AG09319 (cell line): ENCODE measurements around the gene PRLR.

Experiments used
- DNase-seq: peaks from one replicate; pipeline ENCODE4 v3.0.0-alpha.2; 2010; ENCODE audit warnings: low read depth; ENCODE audit errors: extremely low read depth
- TF ChIP-seq, protein P1 (sequence below): IDR thresholded peaks from 2 replicates; pipeline ENCODE4 v1.5.1; 2011; ENCODE audit warnings: low read depth, mild to moderate bottlenecking, inconsistent platforms, low read length, moderate library complexity

Gene PRLR

DNA sequence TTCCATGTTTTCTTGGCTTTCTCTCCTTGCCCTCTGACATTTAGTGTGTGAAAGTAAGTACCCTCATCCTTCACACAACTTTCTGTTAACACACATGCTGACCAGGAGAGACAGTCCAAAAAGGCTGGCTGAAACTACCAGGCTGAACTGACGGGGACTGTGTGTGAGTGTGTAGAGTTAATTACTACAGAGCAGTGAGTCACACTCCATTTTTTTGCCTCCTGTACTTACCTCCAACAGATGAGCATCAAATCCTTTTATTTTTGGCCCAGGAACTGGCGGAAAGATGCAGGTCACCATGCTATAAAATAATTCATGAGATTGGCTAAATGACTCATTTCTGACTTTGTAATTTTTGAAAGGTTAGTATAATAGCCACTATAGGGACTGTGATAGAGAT is 162.3 kb downstream of the PRLR start:
- TF ChIP-seq, protein P1, sequence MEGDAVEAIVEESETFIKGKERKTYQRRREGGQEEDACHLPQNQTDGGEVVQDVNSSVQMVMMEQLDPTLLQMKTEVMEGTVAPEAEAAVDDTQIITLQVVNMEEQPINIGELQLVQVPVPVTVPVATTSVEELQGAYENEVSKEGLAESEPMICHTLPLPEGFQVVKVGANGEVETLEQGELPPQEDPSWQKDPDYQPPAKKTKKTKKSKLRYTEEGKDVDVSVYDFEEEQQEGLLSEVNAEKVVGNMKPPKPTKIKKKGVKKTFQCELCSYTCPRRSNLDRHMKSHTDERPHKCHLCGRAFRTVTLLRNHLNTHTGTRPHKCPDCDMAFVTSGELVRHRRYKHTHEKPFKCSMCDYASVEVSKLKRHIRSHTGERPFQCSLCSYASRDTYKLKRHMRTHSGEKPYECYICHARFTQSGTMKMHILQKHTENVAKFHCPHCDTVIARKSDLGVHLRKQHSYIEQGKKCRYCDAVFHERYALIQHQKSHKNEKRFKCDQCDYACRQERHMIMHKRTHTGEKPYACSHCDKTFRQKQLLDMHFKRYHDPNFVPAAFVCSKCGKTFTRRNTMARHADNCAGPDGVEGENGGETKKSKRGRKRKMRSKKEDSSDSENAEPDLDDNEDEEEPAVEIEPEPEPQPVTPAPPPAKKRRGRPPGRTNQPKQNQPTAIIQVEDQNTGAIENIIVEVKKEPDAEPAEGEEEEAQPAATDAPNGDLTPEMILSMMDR, result no peak

DNA sequence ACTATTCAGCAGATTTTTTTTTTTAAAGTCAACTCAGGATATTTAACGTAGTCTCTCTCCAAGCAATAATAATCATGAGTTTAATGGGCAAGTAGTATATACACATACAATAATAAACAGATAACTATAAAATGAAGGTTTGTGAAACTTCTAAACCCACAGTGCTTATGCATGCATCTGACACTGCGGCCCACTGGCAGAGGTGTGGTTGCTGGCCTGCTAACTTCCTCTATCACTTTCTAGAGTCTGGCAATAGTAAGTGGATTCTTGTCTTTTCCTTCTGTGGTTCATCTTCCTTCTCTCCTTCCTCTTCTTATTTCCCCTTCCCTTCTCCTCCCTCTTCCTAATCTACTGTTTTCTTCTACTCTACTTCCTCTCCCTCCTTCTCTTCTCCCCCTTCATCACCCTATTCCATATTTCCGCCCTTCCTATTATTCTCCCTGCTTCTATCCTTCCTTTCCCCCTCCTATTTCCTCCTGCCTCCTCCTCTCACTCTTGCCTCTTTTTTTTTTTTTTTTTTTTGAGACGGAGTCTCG is 164.0 kb downstream of the PRLR start:
- DNase-seq, result no peak

More for the DNA sequence above, 162.3 kb downstream of the PRLR start:
- no peak for DNase-seq

DNA sequence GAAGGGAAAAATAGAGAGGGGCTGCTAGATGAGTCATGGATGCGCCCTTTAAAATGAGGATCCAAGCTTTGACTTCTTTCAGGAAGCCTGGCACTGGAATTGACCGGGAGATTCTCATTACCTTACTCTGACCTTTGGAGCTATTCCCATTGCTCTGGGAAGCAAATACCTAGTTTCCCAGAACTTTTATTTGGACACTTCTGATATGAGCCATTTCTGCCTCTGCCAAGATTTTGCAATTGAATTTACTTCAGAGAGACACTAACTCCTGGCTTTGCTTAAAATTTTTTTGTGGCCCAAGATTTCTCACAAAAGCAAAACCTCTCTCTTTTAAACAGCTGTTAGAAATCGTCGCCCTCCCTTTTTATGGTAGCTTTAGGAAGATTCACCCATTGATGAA is 166.9 kb downstream of the PRLR start:
- no peak for DNase-seq
- TF ChIP-seq, protein P1, result no peak

More for the DNA sequence above, 164.0 kb downstream of the PRLR start:
- TF ChIP-seq, protein P1, result no peak

DNA sequence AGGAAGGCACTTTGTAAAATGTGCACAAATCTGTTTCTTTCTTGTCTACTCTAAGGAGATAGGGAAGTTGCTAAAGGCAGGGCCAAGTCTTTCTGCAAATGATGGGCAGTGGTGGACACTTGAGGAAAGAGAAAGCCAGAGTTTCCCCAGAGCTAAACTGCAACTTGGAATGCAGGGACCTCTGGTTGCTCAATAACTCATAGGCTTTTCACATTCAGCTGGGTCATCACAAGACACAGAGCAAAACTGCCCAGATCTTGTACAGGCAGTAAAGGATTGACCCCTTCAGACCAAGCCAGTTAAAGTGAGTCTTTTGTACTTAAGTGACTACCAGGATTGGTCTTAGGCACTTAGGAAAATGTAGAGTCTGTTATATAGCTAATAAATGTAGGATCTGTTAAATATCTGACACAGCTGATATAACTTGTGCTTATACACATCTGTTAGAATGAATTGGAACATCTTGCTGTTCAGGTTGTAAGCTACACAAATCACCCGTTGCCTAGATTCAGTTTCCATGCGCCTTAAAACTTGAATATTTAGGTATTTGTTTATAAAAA is 169.0 kb downstream of the PRLR start:
- no peak for DNase-seq
- TF ChIP-seq, protein P1, result no peak

DNA sequence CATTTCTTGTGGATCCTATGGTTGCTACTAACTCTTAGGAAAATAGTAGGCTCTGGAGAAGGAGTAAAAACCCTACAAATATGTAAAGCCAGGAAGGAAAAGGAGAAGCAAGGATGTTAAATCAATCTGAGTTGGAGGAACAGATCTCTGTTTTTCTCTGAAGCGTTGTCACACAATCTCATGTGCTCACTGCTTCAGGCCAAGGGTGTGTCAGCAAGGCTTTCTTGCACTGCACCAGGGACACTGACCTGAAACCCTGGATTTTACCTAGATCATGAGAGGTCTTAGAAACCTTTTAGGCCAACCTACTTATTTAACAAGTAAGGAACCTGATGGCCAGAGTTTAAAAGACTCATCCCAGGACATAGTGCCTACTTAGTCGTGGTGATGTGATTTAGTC is 170.1 kb downstream of the PRLR start:
- TF ChIP-seq, protein P1, result no peak
- DNase-seq, result no peak

DNA sequence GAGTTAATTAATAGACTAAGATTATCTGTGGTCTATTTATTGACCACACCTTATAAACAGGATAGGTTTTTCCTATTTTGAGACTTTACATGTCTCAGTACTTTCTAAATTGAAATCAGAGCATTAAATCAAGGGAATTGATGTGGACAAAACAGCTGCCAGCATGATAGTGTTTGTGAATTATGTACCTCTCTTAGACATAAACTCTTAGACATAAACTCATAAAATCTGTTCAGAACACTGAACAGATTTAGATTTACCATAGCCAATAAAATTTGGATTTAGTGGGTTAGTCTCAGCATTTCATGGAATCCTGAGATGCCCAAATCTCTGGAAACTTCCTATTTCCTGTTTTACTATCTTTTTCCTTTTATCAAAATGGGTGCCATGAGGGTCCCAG is 171.0 kb downstream of the PRLR start:
- DNase-seq, result no peak
- TF ChIP-seq, protein P1, result no peak

DNA sequence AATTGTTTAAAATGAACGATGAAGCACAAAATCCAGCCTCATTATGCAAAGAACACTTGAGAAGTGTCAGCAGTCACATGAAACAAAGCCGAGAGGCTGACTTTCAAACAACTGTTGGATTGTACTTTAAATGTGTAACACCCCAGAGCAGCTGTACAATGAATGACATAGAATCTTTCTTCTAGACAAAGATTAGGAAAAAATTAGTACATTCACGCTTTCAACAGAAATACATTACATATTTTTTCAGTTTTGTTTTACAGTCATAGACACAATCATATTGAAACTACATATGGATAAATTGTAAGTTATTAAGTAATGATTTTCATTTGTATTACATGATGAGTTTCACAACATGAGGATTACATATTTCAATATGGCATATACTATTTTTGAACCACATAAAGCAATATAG is 171.9 kb downstream of the PRLR start:
- DNase-seq, result no peak
- TF ChIP-seq, protein P1, result no peak
